Measurements from ENCODE around the gene TEX48. TPM values are rescaled to one million over a fixed set of nuclear protein-coding genes. Genes with fewer than 3 reads are reported as not detected.
A peak's percentile ranks its signal among the peaks of the same experiment; 100 is the strongest.

TEX48 gene
- polyA plus RNA-seq, 2 of the 4 experiments (the other 2 are of a cell fraction), result not detected

DNA sequence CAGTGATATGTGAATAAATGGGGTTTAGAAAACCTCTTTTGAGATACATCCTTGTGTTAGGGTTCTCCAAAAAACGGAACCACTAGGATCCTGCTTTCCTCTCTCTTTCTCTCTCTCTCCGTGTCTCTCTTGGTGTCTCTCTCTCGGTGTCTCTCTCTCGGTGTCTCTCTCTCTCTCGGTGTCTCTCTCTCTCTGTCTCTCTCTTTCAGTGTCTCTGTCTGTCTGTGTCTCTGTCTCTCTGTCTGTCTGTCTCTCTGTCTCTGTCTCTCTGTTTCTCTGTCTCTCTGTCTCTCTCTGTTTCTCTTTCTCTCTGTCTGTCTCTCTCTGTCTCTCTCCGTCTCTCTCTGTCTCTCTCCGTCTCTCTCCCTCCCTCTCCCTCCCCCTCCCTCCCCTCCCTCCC, 7.8 kb upstream of the TEX48 start:
- ATAC-seq, result no peak
- TF ChIP-seq KDM1A (IDR thresholded peaks at IDR 0.05; ENCODE audit: low read depth), result no peak
- TF ChIP-seq ZNF302 (CRISPR knock-in tag; IDR thresholded peaks at IDR 0.05), result no peak
- no peak for TF ChIP-seq POLR2A (IDR thresholded peaks at IDR 0.05; ENCODE audit: low read length)
- TF ChIP-seq KDM5A (IDR thresholded peaks at IDR 0.05), result no peak
- TF ChIP-seq, protein P1, sequence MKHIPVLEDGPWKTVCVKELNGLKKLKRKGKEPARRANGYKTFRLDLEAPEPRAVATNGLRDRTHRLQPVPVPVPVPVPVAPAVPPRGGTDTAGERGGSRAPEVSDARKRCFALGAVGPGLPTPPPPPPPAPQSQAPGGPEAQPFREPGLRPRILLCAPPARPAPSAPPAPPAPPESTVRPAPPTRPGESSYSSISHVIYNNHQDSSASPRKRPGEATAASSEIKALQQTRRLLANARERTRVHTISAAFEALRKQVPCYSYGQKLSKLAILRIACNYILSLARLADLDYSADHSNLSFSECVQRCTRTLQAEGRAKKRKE (CRISPR knock-in tag; IDR thresholded peaks at IDR 0.05; ENCODE audit: low read depth), result no peak
- no peak for TF ChIP-seq MAFK (IDR thresholded peaks at IDR 0.05; ENCODE audit: partially characterized antibody)
- TF ChIP-seq, protein P2, sequence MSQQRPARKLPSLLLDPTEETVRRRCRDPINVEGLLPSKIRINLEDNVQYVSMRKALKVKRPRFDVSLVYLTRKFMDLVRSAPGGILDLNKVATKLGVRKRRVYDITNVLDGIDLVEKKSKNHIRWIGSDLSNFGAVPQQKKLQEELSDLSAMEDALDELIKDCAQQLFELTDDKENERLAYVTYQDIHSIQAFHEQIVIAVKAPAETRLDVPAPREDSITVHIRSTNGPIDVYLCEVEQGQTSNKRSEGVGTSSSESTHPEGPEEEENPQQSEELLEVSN (IDR thresholded peaks at IDR 0.05; ENCODE audit: borderline replicate concordance, low read depth), result no peak
- no peak for TF ChIP-seq HDAC2 (IDR thresholded peaks at IDR 0.05)
- TF ChIP-seq ESRRA (IDR thresholded peaks at IDR 0.05; ENCODE audit: borderline replicate concordance, low read length), result no peak
- no peak for TF ChIP-seq HOXA7 (CRISPR knock-in tag; IDR thresholded peaks at IDR 0.05)
- TF ChIP-seq FOSL2 (IDR thresholded peaks at IDR 0.05), result no peak
- TF ChIP-seq FOSL2 (CRISPR knock-in tag; IDR thresholded peaks at IDR 0.05), result no peak
- no peak for TF ChIP-seq RCOR1 (IDR thresholded peaks at IDR 0.05; ENCODE audit: low read depth, low read length)
- TF ChIP-seq EHMT2 (IDR thresholded peaks at IDR 0.05; ENCODE audit: low read depth), result no peak
- TF ChIP-seq PHF8 (IDR thresholded peaks at IDR 0.05; ENCODE audit: borderline replicate concordance, low read depth), result no peak
- no peak for TF ChIP-seq TFCP2L1 (CRISPR knock-in tag; IDR thresholded peaks at IDR 0.05)
- TF ChIP-seq, protein P3, sequence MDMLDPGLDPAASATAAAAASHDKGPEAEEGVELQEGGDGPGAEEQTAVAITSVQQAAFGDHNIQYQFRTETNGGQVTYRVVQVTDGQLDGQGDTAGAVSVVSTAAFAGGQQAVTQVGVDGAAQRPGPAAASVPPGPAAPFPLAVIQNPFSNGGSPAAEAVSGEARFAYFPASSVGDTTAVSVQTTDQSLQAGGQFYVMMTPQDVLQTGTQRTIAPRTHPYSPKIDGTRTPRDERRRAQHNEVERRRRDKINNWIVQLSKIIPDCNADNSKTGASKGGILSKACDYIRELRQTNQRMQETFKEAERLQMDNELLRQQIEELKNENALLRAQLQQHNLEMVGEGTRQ (IDR thresholded peaks at IDR 0.05), result no peak
- TF ChIP-seq, protein P4, sequence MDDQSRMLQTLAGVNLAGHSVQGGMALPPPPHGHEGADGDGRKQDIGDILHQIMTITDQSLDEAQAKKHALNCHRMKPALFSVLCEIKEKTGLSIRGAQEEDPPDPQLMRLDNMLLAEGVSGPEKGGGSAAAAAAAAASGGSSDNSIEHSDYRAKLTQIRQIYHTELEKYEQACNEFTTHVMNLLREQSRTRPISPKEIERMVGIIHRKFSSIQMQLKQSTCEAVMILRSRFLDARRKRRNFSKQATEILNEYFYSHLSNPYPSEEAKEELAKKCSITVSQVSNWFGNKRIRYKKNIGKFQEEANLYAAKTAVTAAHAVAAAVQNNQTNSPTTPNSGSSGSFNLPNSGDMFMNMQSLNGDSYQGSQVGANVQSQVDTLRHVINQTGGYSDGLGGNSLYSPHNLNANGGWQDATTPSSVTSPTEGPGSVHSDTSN (IDR thresholded peaks at IDR 0.05), result no peak
- no peak for TF ChIP-seq GATA3 (IDR thresholded peaks at IDR 0.05; ENCODE audit: borderline replicate concordance)
- POLR2A ChIA-PET, result no interaction called here
- WGBS (ENCODE audit: missing lambda C conversion rate), result 87% methylated on average over 7 of the region's 7 CpGs
- DNase-seq (ENCODE audit: low read depth in 1 of 2, low spot score in 1 of 2), result no peak
- Histone ChIP-seq H3K27ac (peak overlapping the region; percentile 74 to 82; a peak in 4 of 6 replicates), H3K4me3 (no peak overlapping the region), H3K4me2 (peak overlapping the region; percentile 76), H3K4me1 (peaks cover 31% of the 10 kb centered on the region), H3K9me3 (no peaks in the 10 kb centered on the region)
- no peak for FAIRE-seq
- CTCF ChIA-PET, result interaction anchor here (0.6 to 12.4 kb wide), 12 partner anchors 10 to 576 kb away, joined by 3 to 108 read pairs (median 4); partner anchors contain the start of gene TEX48

DNA sequence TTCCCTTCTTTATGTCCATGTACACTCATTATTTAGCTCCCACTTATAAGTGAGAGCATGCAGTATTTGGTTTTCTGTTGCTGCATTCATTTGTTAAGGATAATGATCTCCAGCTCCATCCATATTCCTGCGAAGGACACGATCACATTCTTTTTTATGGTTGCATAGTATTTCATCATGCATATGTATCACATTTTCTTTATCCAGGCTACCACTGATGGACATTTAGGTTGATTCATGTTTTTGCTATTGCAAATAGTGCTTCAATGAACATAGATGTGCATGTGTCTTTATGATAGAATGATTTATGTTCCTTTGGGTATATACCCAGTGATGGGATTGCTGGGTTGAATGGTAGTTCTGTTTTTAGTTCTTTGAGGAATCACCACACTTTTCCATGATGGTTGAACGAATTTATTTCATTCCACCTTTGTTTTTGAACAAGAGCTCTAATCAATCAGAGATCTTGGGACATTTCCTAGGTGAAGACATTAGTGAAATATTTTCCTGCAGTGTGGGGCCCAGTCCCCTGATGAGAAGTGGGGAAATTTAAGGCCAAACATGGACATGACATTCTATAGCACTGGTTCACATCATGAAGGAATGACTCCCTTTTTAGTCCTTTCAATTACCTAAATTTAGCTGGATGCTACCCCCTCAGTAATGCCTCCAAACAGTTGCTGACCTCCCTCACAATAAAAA, 7.1 kb upstream of the TEX48 start:
- Histone ChIP-seq H3K4me1 (peaks cover 31% of the 10 kb centered on the region), H3K4me3 (no peak overlapping the region), H3K9me3 (no peaks in the 10 kb centered on the region), H3K27ac (peak overlapping the region in 1 of 2 experiments; percentile 46; a peak in 2 of 6 replicates), H3K4me2 (no peak overlapping the region)
- FAIRE-seq (no peak), ATAC-seq (no peak), DNase-seq (ENCODE audit: low read depth in 1 of 2, low spot score in 1 of 2) (no peak)
- no peak for TF ChIP-seq CBX2 (IDR thresholded peaks at IDR 0.05; ENCODE audit: borderline replicate concordance, low read depth)
- TF ChIP-seq, protein P2 (IDR thresholded peaks at IDR 0.05; ENCODE audit: borderline replicate concordance, low read depth), result no peak
- TF ChIP-seq RNF2 (IDR thresholded peaks at IDR 0.05; ENCODE audit: borderline replicate concordance, low read depth), result no peak
- no peak for TF ChIP-seq NFE2L2 (conservative IDR thresholded peaks at IDR 0.05; ENCODE audit: low read length)
- TF ChIP-seq HEYL (CRISPR knock-in tag; IDR thresholded peaks at IDR 0.05), result no peak
- TF ChIP-seq FOSL2 (IDR thresholded peaks at IDR 0.05), result no peak
- TF ChIP-seq FOSL2 (CRISPR knock-in tag; IDR thresholded peaks at IDR 0.05), result no peak
- TF ChIP-seq, protein P5, sequence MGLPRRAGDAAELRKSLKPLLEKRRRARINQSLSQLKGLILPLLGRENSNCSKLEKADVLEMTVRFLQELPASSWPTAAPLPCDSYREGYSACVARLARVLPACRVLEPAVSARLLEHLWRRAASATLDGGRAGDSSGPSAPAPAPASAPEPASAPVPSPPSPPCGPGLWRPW (IDR thresholded peaks at IDR 0.05), result no peak
- 82% methylated on average over 3 of the region's 3 CpGs for WGBS (ENCODE audit: missing lambda C conversion rate)
- ChIA-PET CTCF (interaction anchor here (0.6 to 12.4 kb wide), 12 partner anchors 9 to 326 kb away, joined by 3 to 108 read pairs (median 4); partner anchors contain the start of gene TEX48), POLR2A (no interaction called here)

Measured in A549 (cell line).